ENCODE data around the gene UGT1A9.

DNA sequence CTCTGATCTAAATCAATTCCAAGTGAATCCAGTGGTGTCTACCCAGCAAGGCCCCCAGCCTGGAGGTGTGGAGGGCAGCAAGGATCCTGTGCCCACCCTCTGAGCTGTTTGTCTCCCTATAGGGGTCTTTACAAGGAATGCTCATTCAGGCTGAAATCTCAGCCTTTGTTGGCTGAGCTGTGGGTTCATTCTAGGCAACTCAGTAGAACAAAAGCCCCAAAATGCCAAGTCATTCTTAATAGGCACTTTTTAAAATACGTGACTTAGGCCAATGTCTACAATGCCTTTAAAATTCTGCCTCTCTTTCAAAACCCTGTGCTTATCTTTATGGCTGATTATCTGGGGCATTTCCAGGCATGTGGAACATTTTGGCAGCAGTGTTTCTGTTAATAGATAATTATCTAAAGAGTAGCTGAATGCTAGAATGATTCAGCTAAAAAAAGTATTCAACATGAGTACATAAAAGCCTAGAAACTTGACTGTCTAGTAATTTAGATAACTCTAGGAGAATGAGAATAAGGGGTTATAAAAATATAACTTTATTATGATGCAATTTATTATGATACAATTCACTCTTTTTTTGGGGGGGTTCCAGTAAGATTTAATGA is 28.4 kb downstream of the UGT1A9 start:
- TF ChIP-seq, protein P1, sequence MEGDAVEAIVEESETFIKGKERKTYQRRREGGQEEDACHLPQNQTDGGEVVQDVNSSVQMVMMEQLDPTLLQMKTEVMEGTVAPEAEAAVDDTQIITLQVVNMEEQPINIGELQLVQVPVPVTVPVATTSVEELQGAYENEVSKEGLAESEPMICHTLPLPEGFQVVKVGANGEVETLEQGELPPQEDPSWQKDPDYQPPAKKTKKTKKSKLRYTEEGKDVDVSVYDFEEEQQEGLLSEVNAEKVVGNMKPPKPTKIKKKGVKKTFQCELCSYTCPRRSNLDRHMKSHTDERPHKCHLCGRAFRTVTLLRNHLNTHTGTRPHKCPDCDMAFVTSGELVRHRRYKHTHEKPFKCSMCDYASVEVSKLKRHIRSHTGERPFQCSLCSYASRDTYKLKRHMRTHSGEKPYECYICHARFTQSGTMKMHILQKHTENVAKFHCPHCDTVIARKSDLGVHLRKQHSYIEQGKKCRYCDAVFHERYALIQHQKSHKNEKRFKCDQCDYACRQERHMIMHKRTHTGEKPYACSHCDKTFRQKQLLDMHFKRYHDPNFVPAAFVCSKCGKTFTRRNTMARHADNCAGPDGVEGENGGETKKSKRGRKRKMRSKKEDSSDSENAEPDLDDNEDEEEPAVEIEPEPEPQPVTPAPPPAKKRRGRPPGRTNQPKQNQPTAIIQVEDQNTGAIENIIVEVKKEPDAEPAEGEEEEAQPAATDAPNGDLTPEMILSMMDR (IDR thresholded peaks at IDR 0.05), result no peak
- TF ChIP-seq POLR2A (IDR thresholded peaks at IDR 0.05), result no peak
- no peak for TF ChIP-seq EP300 (IDR thresholded peaks at IDR 0.05)

All from gastroesophageal sphincter (tissue), 3 donors.